GM19240 (cell line): ENCODE data around the gene EPB41L2.
"Not testable (repeated sequence)": the region's sequence is repeated elsewhere in the genome, so short reads cannot be mapped to it uniquely, and the experiment has no call there.

Source experiments
- DNase-seq: peaks from one replicate; pipeline ENCODE4 v3.0.0; 2011; ENCODE audit warnings: low spot score; ENCODE audit not compliant: insufficient read length

The EPB41L2 gene

DNA sequence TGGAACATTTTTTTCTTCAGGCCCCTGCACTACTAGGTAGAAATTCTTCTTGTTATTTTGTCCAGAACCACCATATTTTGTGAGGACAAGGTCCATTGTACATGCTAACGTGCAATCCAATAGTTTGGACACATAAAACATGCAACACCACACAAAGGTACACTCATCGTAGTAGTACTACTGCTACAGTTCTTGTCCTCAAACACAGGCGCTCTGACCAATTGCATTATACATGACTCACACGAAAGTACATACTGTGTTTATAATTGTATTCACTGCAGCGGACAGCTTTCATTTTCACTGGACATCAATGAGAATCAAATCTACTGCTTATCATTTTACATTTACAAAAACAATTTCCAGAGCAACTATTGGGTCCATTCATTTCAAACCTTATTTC is 251.1 kb downstream of the EPB41L2 start:
- no peak for DNase-seq

- no peak for DNase-seq
These were observed 252.6 kb downstream of the EPB41L2 start for GRCh38 chr6:130810307-130811030.

- DNase-seq, result not testable (repeated sequence)
These were observed 261.7 kb downstream of the EPB41L2 start for GRCh38 chr6:130801368-130801767.

- DNase-seq, result no peak
These were observed 266.0 kb downstream of the EPB41L2 start for GRCh38 chr6:130797061-130797460.

DNA sequence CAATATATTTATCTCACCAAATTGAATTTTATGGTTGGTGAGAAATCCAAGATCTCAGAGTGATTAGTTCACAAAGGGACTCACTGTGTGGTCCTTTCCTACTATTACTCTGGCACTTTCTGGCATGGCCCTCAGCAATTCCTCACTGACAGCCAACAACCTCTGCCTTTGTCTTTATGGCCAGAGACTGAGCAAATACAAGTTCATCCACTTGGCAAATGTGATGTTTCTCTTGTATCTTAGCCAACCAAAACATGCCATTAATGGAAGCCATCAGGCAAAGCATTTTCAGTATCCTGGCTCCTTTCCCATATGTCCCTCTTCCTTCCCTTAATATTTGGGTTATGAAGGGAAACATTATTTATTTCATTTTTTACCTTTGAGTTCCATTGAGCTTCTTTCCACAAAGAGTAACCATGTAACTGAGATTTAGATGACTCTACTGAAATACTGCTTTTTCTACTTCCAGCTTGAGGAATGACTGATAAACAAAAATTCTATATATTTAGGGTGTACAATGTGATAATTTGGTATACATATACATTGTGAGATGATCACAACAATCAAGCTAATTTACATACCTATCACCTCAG is 266.6 kb downstream of the EPB41L2 start:
- DNase-seq, result no peak

DNA sequence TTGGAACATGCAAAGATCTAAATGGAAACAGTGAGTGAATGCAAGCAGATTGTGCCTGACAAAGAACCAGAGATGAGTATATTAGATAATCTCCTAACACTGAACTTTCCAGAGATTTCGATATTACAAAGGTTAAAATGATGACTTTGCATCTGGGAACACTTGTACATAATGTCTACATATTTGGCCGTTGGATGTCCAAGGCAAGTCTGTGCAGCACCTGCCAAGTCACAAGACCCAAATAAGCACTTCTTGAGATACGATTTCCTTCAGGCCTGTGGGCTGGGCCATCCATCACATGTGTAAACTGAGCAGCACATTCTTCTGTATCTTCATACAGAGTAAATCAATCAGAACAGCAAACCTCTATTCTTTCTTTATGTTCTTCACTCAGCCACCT is 268.3 kb downstream of the EPB41L2 start:
- DNase-seq, result no peak

DNA sequence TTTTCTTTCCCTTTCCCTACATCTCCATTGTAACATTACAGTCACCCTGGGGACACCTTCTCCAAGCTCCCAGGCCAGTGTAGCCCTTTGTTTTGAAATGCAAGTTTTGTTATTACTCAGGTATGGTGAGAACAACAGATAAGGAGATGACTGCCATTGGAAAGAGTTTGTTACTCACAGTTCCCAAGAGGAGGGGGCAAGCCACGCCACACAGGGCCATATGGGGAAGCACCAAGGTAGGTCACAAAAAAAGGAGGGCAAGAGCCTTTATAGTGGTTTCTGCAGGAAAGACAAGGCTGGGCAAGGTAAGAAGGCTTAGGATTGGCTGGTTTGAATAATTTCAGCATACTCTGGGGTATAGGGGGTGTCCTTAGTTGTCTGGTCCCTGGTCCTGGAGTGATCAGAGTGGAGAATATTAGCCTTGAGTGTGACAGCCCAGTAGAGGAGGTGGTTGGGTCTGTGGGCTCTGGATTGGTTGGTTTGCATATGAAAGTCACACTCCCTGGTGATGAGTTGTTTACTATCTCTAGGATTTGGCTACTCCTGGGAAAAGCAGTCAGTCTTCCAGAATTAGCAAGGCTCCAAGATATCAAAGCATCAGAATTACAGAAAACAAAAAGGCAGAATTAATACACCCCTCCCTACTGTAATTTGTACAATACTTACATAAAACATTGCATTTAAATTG is 268.9 kb downstream of the EPB41L2 start:
- no peak for DNase-seq
